Mucosa of descending colon (tissue), 3 donors: Measurements from ENCODE around the gene DNAJC16. TPM values are rescaled to one million over a fixed set of nuclear protein-coding genes. Genes with fewer than 3 reads are reported as not detected.
"Not testable (repeated sequence)": the region's sequence is repeated elsewhere in the genome, so short reads cannot be mapped to it uniquely, and the experiment has no call there.

Experiments
- ATAC-seq: fragments of 200-7000 bp; cut with Tn5 transposase; one replicate; pipeline ENCODE4 v1.9.1; 2020; ENCODE audit warnings: mild to moderate bottlenecking, moderate library complexity
- DNase-seq, 3 donors: peaks; one replicate each; pipeline ENCODE4 v3.0.0-alpha.2; 2020
- H3K36me3 ChIP-seq: fragments of 200-600 bp; one replicate; pipeline ENCODE4 v1.8.0; 2021; ENCODE audit warnings: low read depth, mild to moderate bottlenecking
- H3K4me1 ChIP-seq: fragments of 200-600 bp; one replicate; pipeline ENCODE4 v1.8.0; 2021; ENCODE audit warnings: low read depth, mild to moderate bottlenecking
- H3K4me3 ChIP-seq: fragments of 200-600 bp; one replicate; pipeline ENCODE4 v1.8.0; 2021; ENCODE audit warnings: mild to moderate bottlenecking
- H3K9me3 ChIP-seq: fragments of 200-600 bp; one replicate; pipeline ENCODE4 v1.8.0; 2021; ENCODE audit warnings: mild to moderate bottlenecking
- intact Hi-C, 2 donors: fragments of 100-400 bp; cut with DNase I in 1 of 2; cut with micrococcal nuclease in 1 of 2; formaldehyde crosslinking; loops; one replicate each; pipeline versions ENCODE4 v1.11.0 to v1.11.1; 2022; cut with DNase I, micrococcal nuclease
- total RNA-seq, 3 donors: library from RNA; stranded (reverse); fragmentation: NEBNext Ultra II Directional in 2 of 3; extraction: Animal tissue kit (Norgen Biotek cat#: 25700) in 2 of 3; gene quantifications; one replicate each; pipeline versions ENCODE4 v1.2.1 to v1.2.4, GENCODE V29; 2021 to 2023
- TF ChIP-seq, protein P1 (sequence below): fragments of 200-600 bp; IDR thresholded peaks from one replicate; pipeline ENCODE4 v1.8.0; 2022; ENCODE audit warnings: antibody characterized with exemption, mild to moderate bottlenecking
- donor health status: DM: no; HTN: no; CAD: no; lungs with moderate emphysema.
- donor health status: DM: no; HTN: no; CAD: no.
- donor health status: DM: no; HTN: yes; CAD: no.

Gene DNAJC16
- total RNA-seq, 3 donors from 2014 or later = 23.7 to 27.7 (median 23.8) TPM

DNA sequence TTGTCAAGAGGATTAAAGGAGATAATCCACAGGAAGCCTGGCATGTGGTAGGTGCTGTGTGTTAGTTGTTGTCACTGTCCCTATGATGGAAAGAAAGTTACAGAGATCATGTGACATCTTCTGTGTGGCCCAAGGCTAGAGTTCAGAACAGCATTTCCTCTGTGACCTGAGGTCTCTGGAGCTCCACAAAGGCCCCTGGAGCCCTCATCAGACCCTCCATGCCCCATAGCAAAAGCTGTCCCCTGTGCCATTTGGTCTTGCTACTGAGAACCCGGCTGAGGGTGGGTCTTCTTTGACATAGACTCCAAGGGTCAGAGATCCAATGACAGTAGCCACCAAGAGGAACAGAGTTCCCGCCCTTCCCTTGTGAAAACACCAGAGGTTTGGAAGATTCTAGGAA is 42.7 kb upstream of the DNAJC16 start:
- Histone ChIP-seq H3K36me3 (no peaks in the 10 kb centered on the region), H3K4me1 (no peaks in the 10 kb centered on the region), H3K9me3 (no peaks in the 10 kb centered on the region), H3K4me3 (no peak overlapping the region)
- TF ChIP-seq, protein P1, sequence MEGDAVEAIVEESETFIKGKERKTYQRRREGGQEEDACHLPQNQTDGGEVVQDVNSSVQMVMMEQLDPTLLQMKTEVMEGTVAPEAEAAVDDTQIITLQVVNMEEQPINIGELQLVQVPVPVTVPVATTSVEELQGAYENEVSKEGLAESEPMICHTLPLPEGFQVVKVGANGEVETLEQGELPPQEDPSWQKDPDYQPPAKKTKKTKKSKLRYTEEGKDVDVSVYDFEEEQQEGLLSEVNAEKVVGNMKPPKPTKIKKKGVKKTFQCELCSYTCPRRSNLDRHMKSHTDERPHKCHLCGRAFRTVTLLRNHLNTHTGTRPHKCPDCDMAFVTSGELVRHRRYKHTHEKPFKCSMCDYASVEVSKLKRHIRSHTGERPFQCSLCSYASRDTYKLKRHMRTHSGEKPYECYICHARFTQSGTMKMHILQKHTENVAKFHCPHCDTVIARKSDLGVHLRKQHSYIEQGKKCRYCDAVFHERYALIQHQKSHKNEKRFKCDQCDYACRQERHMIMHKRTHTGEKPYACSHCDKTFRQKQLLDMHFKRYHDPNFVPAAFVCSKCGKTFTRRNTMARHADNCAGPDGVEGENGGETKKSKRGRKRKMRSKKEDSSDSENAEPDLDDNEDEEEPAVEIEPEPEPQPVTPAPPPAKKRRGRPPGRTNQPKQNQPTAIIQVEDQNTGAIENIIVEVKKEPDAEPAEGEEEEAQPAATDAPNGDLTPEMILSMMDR = no peak
- ATAC-seq (no peak), DNase-seq (no peak)
- intact Hi-C loops = no loop called here

DNA sequence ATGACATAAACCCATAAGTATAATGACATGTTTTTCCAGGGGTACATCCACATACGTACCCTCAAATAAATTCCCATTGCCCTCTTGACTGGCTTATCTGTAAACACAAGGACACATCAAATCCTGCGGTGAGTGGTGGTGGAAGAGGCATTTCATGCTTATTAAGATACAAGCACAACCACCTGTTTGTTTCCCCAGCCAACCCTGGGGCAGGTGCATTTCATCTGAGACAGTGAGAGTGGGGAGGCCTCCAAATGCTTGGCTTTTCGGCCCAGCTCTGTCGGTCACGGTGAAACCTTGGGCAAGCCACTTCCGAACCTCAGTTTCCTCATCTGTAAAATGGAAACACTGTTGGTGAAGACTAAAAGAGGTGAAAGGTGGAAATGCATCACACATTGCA is 42.2 kb upstream of the DNAJC16 start:
- H3K36me3 ChIP-seq, H3K9me3 ChIP-seq, intact Hi-C loops, H3K4me1 ChIP-seq, ATAC-seq, H3K4me3 ChIP-seq, DNase-seq: not testable (repeated sequence)

DNA sequence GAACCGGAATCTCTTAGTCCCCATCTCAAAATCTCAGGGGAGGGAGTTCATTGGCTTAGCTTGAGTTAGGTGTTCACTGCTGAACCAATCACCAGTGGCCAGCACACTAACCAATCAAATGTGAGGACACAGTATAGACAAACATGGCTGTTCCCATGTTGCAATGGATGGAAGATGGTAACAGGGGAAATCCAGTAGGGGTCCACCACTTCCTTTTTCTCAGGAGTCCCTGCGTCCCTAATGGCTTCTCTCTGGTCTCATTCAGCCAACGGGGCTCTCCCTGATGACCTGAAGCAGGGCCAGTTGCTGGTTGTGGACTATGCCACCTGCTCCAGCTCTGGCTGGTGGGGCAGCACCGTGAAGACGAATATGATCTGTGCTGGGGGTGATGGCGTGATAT is 41.0 kb upstream of the DNAJC16 start:
- TF ChIP-seq, protein P1 = no peak
- intact Hi-C loops = no loop called here
- Histone ChIP-seq H3K36me3 (no peaks in the 10 kb centered on the region), H3K4me3 (no peak overlapping the region), H3K9me3 (no peaks in the 10 kb centered on the region), H3K4me1 (no peaks in the 10 kb centered on the region)
- no peak for ATAC-seq
- no peak for DNase-seq

DNA sequence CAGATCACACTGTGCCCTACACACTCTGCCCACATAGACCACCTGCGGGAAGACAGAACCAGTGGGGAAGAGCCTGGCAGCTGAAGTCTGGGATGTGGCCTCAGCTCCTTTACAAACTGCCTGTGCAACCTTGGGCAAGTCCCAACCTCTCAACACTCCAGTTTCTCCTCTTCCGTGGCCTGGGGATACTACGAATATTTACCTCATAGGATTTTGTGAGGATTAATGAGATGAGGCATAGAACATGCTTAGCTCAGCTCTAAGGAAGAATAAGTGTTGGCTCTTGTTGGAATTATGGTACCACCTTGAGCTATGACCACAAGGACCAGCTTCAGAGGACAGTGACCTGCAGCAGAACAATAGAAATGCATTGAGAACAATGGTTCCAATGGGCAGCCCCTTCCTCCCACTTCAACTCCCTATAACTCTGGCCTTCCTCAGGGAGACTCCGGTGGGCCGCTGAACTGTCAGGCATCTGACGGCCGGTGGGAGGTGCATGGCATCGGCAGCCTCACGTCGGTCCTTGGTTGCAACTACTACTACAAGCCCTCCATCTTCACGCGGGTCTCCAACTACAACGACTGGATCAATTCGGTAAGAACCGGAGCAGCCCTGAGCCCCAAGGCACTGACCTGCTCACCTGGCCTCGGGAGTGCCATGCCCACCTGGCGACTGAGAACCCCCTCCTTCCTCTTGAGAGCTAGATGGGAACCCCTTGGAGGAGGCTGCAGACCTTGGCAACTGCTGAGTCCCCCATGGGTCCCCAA is 39.6 kb upstream of the DNAJC16 start:
- DNase-seq, H3K36me3 ChIP-seq, ATAC-seq, H3K4me3 ChIP-seq, intact Hi-C loops, H3K4me1 ChIP-seq, H3K9me3 ChIP-seq: not testable (repeated sequence)

DNA sequence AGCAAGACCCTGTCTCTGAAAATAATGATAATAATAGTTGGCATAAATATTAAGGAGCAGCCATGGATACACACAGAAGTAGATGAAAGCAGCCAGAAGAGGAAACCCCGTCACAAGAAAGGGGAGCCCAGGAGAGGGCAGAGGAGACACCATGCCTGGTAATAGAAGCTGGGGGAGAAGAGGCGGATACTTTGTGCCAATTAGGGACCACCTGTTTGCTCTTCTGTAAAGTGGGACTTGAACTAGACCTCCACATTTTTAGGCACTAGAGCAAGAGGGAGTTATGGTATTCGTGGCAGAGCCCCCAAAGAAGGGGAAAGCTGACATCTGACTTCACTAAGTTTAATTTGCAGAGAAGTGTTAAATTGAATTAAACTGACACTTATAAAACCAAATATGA is 38.3 kb upstream of the DNAJC16 start:
- no peaks in the 10 kb centered on the region for H3K9me3 ChIP-seq
- H3K4me3 ChIP-seq = no peak overlapping the region
- intact Hi-C loops = no loop called here
- H3K4me1 ChIP-seq = no peaks in the 10 kb centered on the region
- TF ChIP-seq, protein P1 = no peak
- H3K36me3 ChIP-seq = no peaks in the 10 kb centered on the region
- DNase-seq = no peak
- no peak for ATAC-seq

DNA sequence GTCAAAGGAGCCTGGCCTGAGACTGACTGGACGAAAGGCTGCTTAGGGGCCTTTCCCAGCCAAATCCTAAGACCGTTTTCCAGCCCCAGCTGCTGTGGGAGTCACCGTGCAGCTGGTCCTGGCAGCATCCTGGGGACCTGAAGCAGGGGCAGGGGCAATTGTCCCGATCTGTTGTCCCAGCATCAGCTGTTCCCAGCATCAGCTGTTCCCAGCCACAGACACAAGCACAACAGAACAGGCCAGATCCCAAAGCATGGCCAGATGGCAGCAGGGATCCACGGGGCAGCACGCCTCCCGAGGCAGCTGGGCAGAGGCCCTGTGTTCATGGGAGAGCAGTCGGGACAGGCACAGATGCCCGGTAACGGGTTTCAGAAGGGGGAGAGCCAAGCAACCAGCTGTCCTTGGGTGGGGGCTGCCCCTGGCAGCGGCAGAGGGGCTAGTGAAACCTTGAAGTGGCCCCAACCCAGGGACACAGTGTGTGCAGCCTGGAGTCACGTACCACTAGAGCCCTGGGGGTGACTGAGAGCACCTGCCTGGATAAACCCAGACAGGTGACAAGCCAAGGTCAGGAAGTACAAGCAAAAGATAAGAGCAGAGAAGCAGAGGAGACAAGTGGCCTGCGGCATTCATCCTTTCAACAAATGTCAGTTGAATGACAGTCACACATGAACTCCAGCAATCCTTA is 37.5 kb upstream of the DNAJC16 start:
- TF ChIP-seq, protein P1 = no peak
- no peaks in the 10 kb centered on the region for H3K9me3 ChIP-seq
- no peak overlapping the region for H3K4me3 ChIP-seq
- ATAC-seq = no peak
- intact Hi-C loops = no loop called here
- no peak for DNase-seq
- no peaks in the 10 kb centered on the region for H3K4me1 ChIP-seq
- H3K36me3 ChIP-seq = peaks cover 5% of the 10 kb centered on the region

DNA sequence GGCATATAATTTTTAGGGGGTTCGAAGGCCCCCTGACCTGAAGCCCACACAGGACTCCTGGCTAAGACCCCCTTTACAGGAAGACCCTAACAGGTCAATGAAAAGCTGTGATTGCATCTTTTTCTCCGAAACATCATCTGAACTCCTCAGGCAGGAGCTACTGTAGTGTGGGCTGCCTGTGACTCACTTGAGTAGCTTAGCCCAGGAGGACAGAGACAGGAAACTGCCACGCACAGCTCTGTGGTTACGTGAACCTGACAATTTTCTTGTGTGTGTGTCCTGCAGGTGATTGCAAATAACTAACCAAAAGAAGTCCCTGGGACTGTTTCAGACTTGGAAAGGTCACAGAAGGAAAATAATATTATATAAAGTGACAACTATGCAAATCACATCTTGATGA is 35.6 kb upstream of the DNAJC16 start:
- H3K9me3 ChIP-seq, H3K4me3 ChIP-seq, H3K36me3 ChIP-seq, DNase-seq, intact Hi-C loops, H3K4me1 ChIP-seq, ATAC-seq: not testable (repeated sequence)
